Nephron (organoid): ENCODE measurements around the gene FRRS1L.

ENCODE experiments used
- H3K27ac Mint-ChIP-seq, 3 experiments: 2 replicates each; pipeline ENCODE4 v1.8.0; 2020; ENCODE audit warnings: mixed read lengths in 3 of 3, mild to moderate bottlenecking in 2 of 3, moderate library complexity in 1 of 3
- H3K27me3 Mint-ChIP-seq: 2 replicates; pipeline ENCODE4 v1.8.0; 2021; ENCODE audit warnings: low read depth, mild to moderate bottlenecking, moderate library complexity, mixed read lengths
- H3K36me3 Mint-ChIP-seq: 2 replicates; pipeline ENCODE4 v1.8.0; 2020; ENCODE audit warnings: low read depth, mixed read lengths
- H3K4me1 Mint-ChIP-seq: 2 replicates; pipeline ENCODE4 v1.8.0; 2020; ENCODE audit warnings: mixed read lengths
- H3K4me3 Mint-ChIP-seq, 3 experiments: 2 replicates each; pipeline ENCODE4 v1.8.0; 2020; ENCODE audit warnings: mild to moderate bottlenecking in 3 of 3, mixed read lengths in 3 of 3, moderate library complexity in 2 of 3
- H3K9me3 Mint-ChIP-seq: 2 replicates; pipeline ENCODE4 v1.8.0; 2020; ENCODE audit warnings: mixed read lengths
- CTCF ChIP-seq, 3 experiments: fragments of 200-600 bp; sonication (generic); IDR thresholded peaks; one replicate each; pipeline ENCODE4 v1.5.0; 2021; ENCODE audit warnings: antibody characterized with exemption in 3 of 3; ENCODE audit not compliant: unreplicated experiment in 3 of 3

Gene FRRS1L

GRCh38 chr9:109124121-109124520 lies 42.9 kb downstream of the FRRS1L start:
- no peak for TF ChIP-seq CTCF (IDR thresholded peaks at IDR 0.05; ENCODE audit: unreplicated experiment in 3 of 3)
- Mint-ChIP-seq H3K36me3 (no peaks in the 10 kb centered on the region), H3K4me1 (peaks cover 7% of the 10 kb centered on the region), H3K4me3 (no peak overlapping the region), H3K27me3 (no peaks in the 10 kb centered on the region), H3K27ac (no peak overlapping the region), H3K9me3 (no peaks in the 10 kb centered on the region)

GRCh38 chr9:109122726-109123621 lies 44.1 kb downstream of the FRRS1L start:
- H3K4me3 Mint-ChIP-seq: no peak overlapping the region
- no peaks in the 10 kb centered on the region for H3K9me3 Mint-ChIP-seq
- H3K27ac Mint-ChIP-seq: no peak overlapping the region
- TF ChIP-seq CTCF (IDR thresholded peaks at IDR 0.05; ENCODE audit: unreplicated experiment in 3 of 3): no peak
- H3K36me3 Mint-ChIP-seq: no peaks in the 10 kb centered on the region
- H3K4me1 Mint-ChIP-seq: peaks cover 16% of the 10 kb centered on the region
- no peaks in the 10 kb centered on the region for H3K27me3 Mint-ChIP-seq

- no peaks in the 10 kb centered on the region for H3K27me3 Mint-ChIP-seq
- H3K9me3 Mint-ChIP-seq: no peaks in the 10 kb centered on the region
- no peak overlapping the region for H3K4me3 Mint-ChIP-seq
- H3K27ac Mint-ChIP-seq: no peak overlapping the region
- peaks cover 25% of the 10 kb centered on the region for H3K4me1 Mint-ChIP-seq
- TF ChIP-seq CTCF (IDR thresholded peaks at IDR 0.05; ENCODE audit: unreplicated experiment in 3 of 3): no peak
- H3K36me3 Mint-ChIP-seq: peaks cover 6% of the 10 kb centered on the region
Observed at GRCh38 chr9:109121232-109121796, 45.7 kb downstream of the FRRS1L start.

- no peaks in the 10 kb centered on the region for H3K9me3 Mint-ChIP-seq
- H3K27ac Mint-ChIP-seq: peak overlapping the region; percentile 72 to 92 (median 84)
- peaks cover 6% of the 10 kb centered on the region for H3K36me3 Mint-ChIP-seq
- peaks cover 30% of the 10 kb centered on the region for H3K4me1 Mint-ChIP-seq
- peak overlapping the region; percentile 96 to 99 (median 99) for H3K4me3 Mint-ChIP-seq
- H3K27me3 Mint-ChIP-seq: no peaks in the 10 kb centered on the region
- no peak for TF ChIP-seq CTCF (IDR thresholded peaks at IDR 0.05; ENCODE audit: unreplicated experiment in 3 of 3)
Observed at GRCh38 chr9:109120204-109120789, 46.8 kb downstream of the FRRS1L start.

- Mint-ChIP-seq H3K4me1 (peaks cover 35% of the 10 kb centered on the region), H3K4me3 (peak within 1 kb of the TSS; percentile 96 to 99 (median 99)), H3K36me3 (peaks cover 9% of the 10 kb centered on the region), H3K27me3 (no peaks in the 10 kb centered on the region), H3K9me3 (no peaks in the 10 kb centered on the region), H3K27ac (peak within 1 kb of the TSS; percentile 84 to 92 (median 89))
- TF ChIP-seq CTCF (IDR thresholded peaks at IDR 0.05; ENCODE audit: unreplicated experiment in 3 of 3): no peak
Observed at GRCh38 chr9:109119439-109120203, 47.4 kb downstream of the FRRS1L start, which contains the start of gene TMEM245. Gene TMEM245, minus strand, starts transcription at chr9:109119947. Its CDS starts 34 bp downstream, at chr9:109119913.
